Endothelial cell of umbilical vein (primary cell): ENCODE data around the gene HMG20B. TPM values are rescaled to one million over a fixed set of nuclear protein-coding genes. Genes with fewer than 3 reads are reported as not detected.

ENCODE experiments used
- BruUV-seq: library from RNA; stranded (reverse); fragments of 400-500 nt; replicated peaks from 2 replicates; lab custom pipeline; 2021; lab: Mats Ljungman, UMichigan
- CTCF ChIA-PET: fragments of 300-600, 350-600 bp; sonication (Branson Sonifier 250); formaldehyde crosslinking; loops from one replicate; lab custom pipeline; 2021; ENCODE audit warnings: antibody characterized with exemption, inconsistent platforms; lab: Charles Lee
- POLR2A ChIA-PET: fragments of 300-600, 350-600 bp; sonication (Branson Sonifier 250); formaldehyde crosslinking; loops from one replicate; lab custom pipeline; 2021; ENCODE audit warnings: antibody characterized with exemption, inconsistent platforms; lab: Charles Lee
- DNase-seq: peaks from one replicate; pipeline ENCODE4 v3.0.0-alpha.2; 2011; ENCODE audit warnings: low read depth, low spot score
- FAIRE-seq: peaks from 2 replicates; lab custom pipeline; 2011; peaks lifted over from hg19 to GRCh38; lab: Jason Lieb, UNC
- H2AFZ ChIP-seq: 2 replicates; pipeline ENCODE4 v1.6.0; 2012; ENCODE audit warnings: low read depth, low read length, control low read depth, inconsistent platforms
- H3K27ac ChIP-seq: 2 replicates; pipeline ENCODE4 v1.5.1; 2011; ENCODE audit warnings: low read depth, mild to moderate bottlenecking, control low read depth, low read length, moderate library complexity; ENCODE audit not compliant: insufficient read depth
- H3K27me3 ChIP-seq, 2 experiments: 2 replicates each; pipeline versions ENCODE4 v1.6.0 to v1.6.1; 2011; ENCODE audit warnings: low read length in 2 of 2, mixed read lengths in 1 of 2; ENCODE audit not compliant: control insufficient read depth in 2 of 2, insufficient read depth in 2 of 2
- H3K36me3 ChIP-seq, 2 experiments: 2 replicates in 1 of 2; 3 replicates in 1 of 2; pipeline ENCODE4 v1.5.1; 2011; ENCODE audit warnings: low read length in 2 of 2, mild to moderate bottlenecking in 1 of 2, moderate library complexity in 1 of 2; ENCODE audit not compliant: control insufficient read depth in 2 of 2, insufficient read depth in 2 of 2; ENCODE audit errors: extremely low read depth in 1 of 2
- H3K4me1 ChIP-seq: 3 replicates; pipeline ENCODE4 v1.5.1; 2011; ENCODE audit warnings: mild to moderate bottlenecking, low read length; ENCODE audit not compliant: control insufficient read depth, insufficient read depth; ENCODE audit errors: extremely low read depth
- H3K4me2 ChIP-seq: 2 replicates; pipeline ENCODE4 v1.6.1; 2011; ENCODE audit warnings: low read length, control low read depth, mixed read lengths; ENCODE audit not compliant: insufficient read depth
- H3K4me3 ChIP-seq, 3 experiments: fragments of 200-600 bp in 1 of 3; sonication (generic), shearing (Covaris generic) in 1 of 3; replicated peaks in 1 of 3; 2 replicates each; pipeline ENCODE4 v1.5.1; 2011 to 2016; ENCODE audit warnings: control low read depth in 3 of 3, low read length in 3 of 3, mild to moderate bottlenecking in 2 of 3, inconsistent platforms in 1 of 3, low read depth in 1 of 3, moderate library complexity in 1 of 3; ENCODE audit not compliant: insufficient read depth in 1 of 3
- H3K79me2 ChIP-seq: 2 replicates; pipeline ENCODE4 v1.6.0; 2012; ENCODE audit warnings: low read length, inconsistent platforms; ENCODE audit not compliant: control insufficient read depth, insufficient read depth
- H3K9ac ChIP-seq: replicated peaks from 2 replicates; pipeline ENCODE3; 2011; ENCODE audit warnings: low read length, control low read depth; ENCODE audit not compliant: insufficient read depth; ENCODE audit errors: extremely low read depth
- H3K9me1 ChIP-seq: replicated peaks from 3 replicates; pipeline ENCODE4 v1.6.0; 2011; ENCODE audit warnings: mild to moderate bottlenecking, low read length; ENCODE audit not compliant: control insufficient read depth, insufficient read depth; ENCODE audit errors: extremely low read depth
- H3K9me3 ChIP-seq: replicated peaks from 2 replicates; pipeline ENCODE4 v1.5.1; 2012; ENCODE audit warnings: low read length, inconsistent platforms; ENCODE audit not compliant: control insufficient read depth, insufficient read depth
- H4K20me1 ChIP-seq: replicated peaks from 2 replicates; pipeline ENCODE3; 2011; ENCODE audit warnings: mild to moderate bottlenecking, low read length; ENCODE audit not compliant: control insufficient read depth, insufficient read depth; ENCODE audit errors: extremely low read depth
- CTCF ChIP-seq, 2 donors: IDR thresholded peaks; 1 replicate in 1 of 2; 2 replicates in 1 of 2; pipeline ENCODE4 v1.5.1; 2011; ENCODE audit warnings: low read length in 2 of 2, mild to moderate bottlenecking in 2 of 2, moderate library complexity in 2 of 2, control low read depth in 1 of 2, inconsistent platforms in 1 of 2, low read depth in 1 of 2; ENCODE audit not compliant: insufficient read depth in 1 of 2; ENCODE audit errors: extremely low read depth in 1 of 2
- EZH2 ChIP-seq: IDR thresholded peaks from 2 replicates; pipeline ENCODE4 v1.6.1; 2012; ENCODE audit warnings: borderline replicate concordance, low read depth, mild to moderate bottlenecking, moderate library complexity, low read length, inconsistent platforms; ENCODE audit not compliant: severe bottlenecking
- FOS ChIP-seq: IDR thresholded peaks from 2 replicates; pipeline ENCODE4 v1.6.1; 2011; ENCODE audit warnings: mild to moderate bottlenecking, low read length, moderate library complexity, borderline replicate concordance; ENCODE audit not compliant: insufficient read depth
- GATA2 ChIP-seq: IDR thresholded peaks from 2 replicates; pipeline ENCODE4 v1.7.0; 2011; ENCODE audit warnings: low read depth, mild to moderate bottlenecking, moderate library complexity, mixed read lengths, low read length; ENCODE audit not compliant: insufficient read length, insufficient read depth
- JUN ChIP-seq: IDR thresholded peaks from 2 replicates; pipeline ENCODE4 v1.6.1; 2011; ENCODE audit warnings: borderline replicate concordance, low read depth; ENCODE audit not compliant: insufficient read length, insufficient read depth
- MAX ChIP-seq: IDR thresholded peaks from 2 replicates; pipeline ENCODE4 v1.6.1; 2011; ENCODE audit not compliant: insufficient read depth, insufficient read length
- MYC ChIP-seq: IDR thresholded peaks from one replicate; pipeline ENCODE4 v1.6.1; 2011; ENCODE audit warnings: mild to moderate bottlenecking, low read depth, low read length
- POLR2A ChIP-seq: IDR thresholded peaks from 2 replicates; pipeline ENCODE4 v1.6.1; 2012; ENCODE audit warnings: low read depth, mild to moderate bottlenecking, control low read depth, low read length
- POLR2AphosphoS5 ChIP-seq: IDR thresholded peaks from 2 replicates; pipeline ENCODE4 v1.6.1; 2012; ENCODE audit warnings: low read depth, mild to moderate bottlenecking, control low read depth, low read length, moderate library complexity; ENCODE audit not compliant: insufficient read depth
- dilution Hi-C: fragments of 300-500 bp; cut with MboI; formaldehyde crosslinking; loops from one replicate; pipeline ENCODE4 v1.15.0; 2019; ENCODE audit warnings: low sequenced_read_pairs; ENCODE audit not compliant: extremely low pct_ligation_motif_present
- intact Hi-C: fragments of 100-400 bp; cut with micrococcal nuclease; formaldehyde crosslinking; loops from one replicate; pipeline ENCODE4 v1.10.0; 2022
- polyA plus RNA-seq, 4 experiments: library from polyadenylated mRNA; depleted of rRNA in 3 of 4; stranded (reverse) in 3 of 4; unstranded in 1 of 4; fragments of >200 nt; gene quantifications; 2 replicates each; pipeline versions ENCODE4 v1.2.1 to v1.2.3, GENCODE V29; 2011 to 2012; ENCODE audit warnings: missing spikeins in 1 of 4
- total RNA-seq: library from RNA; stranded (reverse); gene quantifications from 2 replicates; pipeline ENCODE4 v1.2.3, GENCODE V29; 2021

HMG20B gene
- total and polyA plus RNA-seq, 2 donors (not counting 3 experiments of a cell fraction or from before 2014, with no cell fraction given) = 53.2 to 98.2 TPM

- FAIRE-seq (peak; percentile 88), DNase-seq (peak; percentile 91)
- BruUV-seq = no TSS peak
- TF ChIP-seq GATA2 (no peak), EZH2 (no peak), MYC (peak; percentile 53), POLR2AphosphoS5 (peak; percentile 91), POLR2A (peak; percentile 68), JUN (no peak), CTCF (IDR thresholded peaks at IDR 0.05; ENCODE audit: extremely low read depth in 1 of 2, insufficient read depth in 1 of 2, low read depth in 1 of 2, low read length in 2 of 2) (no peak), FOS (no peak), MAX (peak; percentile 85)
- dilution Hi-C loops = no loop called here
- POLR2A ChIA-PET = interaction anchor here (1.5 kb wide), 1 partner anchor 16 kb away, joined by 6 read pairs; no protein-coding TSS in a partner anchor
- H3K4me3 ChIP-seq = peak within 1 kb of the TSS; percentile 49 to 63 (median 58)
- H4K20me1 ChIP-seq = no peaks in the 10 kb centered on the region
- peaks cover 35% of the 10 kb centered on the region for H3K79me2 ChIP-seq
- H3K4me1 ChIP-seq = peaks cover 24% of the 10 kb centered on the region
- peak within 1 kb of the TSS; percentile 21 for H3K27ac ChIP-seq
- no peaks in the 10 kb centered on the region for H3K9me1 ChIP-seq
- no peaks in the 10 kb centered on the region for H3K27me3 ChIP-seq
- H3K9me3 ChIP-seq = no peaks in the 10 kb centered on the region
- H3K4me2 ChIP-seq = peak within 1 kb of the TSS; percentile 79
- intact Hi-C loops = loop anchor here (1.0 kb wide), 1 partner anchor 15 kb away; the partner anchor contains the start of gene HMG20B
- CTCF ChIA-PET = interaction anchor here (1.0 to 6.4 kb wide), 5 partner anchors 11 to 50 kb away, joined by 3 to 34 read pairs (median 9); partner anchors contain the start of gene GIPC3
- H3K9ac ChIP-seq = peak within 1 kb of the TSS; percentile 52
- H2AFZ ChIP-seq = peak within 1 kb of the TSS; percentile 75
- H3K36me3 ChIP-seq = no peaks in the 10 kb centered on the region
Observed at GRCh38 chr19:3557461-3558248, 15.1 kb upstream of the HMG20B start, which contains the start of gene MFSD12. TSS of gene MFSD12 (minus strand) at chr19:3557586. CDS start at chr19:3557403, 183 bp downstream.
